22Rv1 (cell line): Measurements from ENCODE around the gene RGS6.

Source experiments
- ZFX ChIP-seq: fragments of 450-650 bp; IDR thresholded peaks from 2 replicates; pipeline ENCODE4 v1.6.1; 2017; ENCODE audit warnings: antibody characterized with exemption, borderline replicate concordance
- TF ChIP-seq, protein P1 (sequence below): fragments of 450-650 bp; IDR thresholded peaks from 2 replicates; pipeline ENCODE4 v1.5.1; 2017; ENCODE audit warnings: mild to moderate bottlenecking

- no peak for TF ChIP-seq ZFX
- TF ChIP-seq, protein P1, sequence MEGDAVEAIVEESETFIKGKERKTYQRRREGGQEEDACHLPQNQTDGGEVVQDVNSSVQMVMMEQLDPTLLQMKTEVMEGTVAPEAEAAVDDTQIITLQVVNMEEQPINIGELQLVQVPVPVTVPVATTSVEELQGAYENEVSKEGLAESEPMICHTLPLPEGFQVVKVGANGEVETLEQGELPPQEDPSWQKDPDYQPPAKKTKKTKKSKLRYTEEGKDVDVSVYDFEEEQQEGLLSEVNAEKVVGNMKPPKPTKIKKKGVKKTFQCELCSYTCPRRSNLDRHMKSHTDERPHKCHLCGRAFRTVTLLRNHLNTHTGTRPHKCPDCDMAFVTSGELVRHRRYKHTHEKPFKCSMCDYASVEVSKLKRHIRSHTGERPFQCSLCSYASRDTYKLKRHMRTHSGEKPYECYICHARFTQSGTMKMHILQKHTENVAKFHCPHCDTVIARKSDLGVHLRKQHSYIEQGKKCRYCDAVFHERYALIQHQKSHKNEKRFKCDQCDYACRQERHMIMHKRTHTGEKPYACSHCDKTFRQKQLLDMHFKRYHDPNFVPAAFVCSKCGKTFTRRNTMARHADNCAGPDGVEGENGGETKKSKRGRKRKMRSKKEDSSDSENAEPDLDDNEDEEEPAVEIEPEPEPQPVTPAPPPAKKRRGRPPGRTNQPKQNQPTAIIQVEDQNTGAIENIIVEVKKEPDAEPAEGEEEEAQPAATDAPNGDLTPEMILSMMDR: no peak
These were observed 166.0 kb downstream of the RGS6 start for GRCh38 chr14:72098210-72098609.
